Measurements from ENCODE around the gene KIAA1328. TPM values are rescaled to one million over a fixed set of nuclear protein-coding genes. Genes with fewer than 3 reads are reported as not detected.

Gene KIAA1328
- total and polyA plus RNA-seq, 2 experiments from 2014 or later: 3.8 to 11.5 TPM

DNA sequence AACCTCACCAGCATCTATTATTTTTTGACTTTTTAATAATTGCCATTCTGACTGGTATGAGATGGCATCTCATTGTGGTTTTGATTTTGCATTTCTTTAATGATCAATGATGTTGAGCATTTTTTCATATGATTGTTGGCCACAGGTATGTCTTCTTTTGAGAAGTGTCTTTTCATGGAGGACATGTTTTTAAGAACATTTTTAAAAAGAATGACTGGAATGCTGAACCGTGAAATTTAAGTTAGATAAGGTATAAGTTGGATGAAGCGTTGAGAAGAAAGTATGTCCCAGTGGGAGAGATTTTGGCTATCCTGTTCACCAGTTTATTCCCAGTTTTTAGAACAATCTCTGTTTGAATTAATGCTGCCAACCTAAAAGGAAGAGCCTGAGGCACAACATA lies 370.8 kb downstream of the KIAA1328 start:
- H3K27ac ChIP-seq: no peak overlapping the region
- H3K27me3 ChIP-seq: no peaks in the 10 kb centered on the region
- no peaks in the 10 kb centered on the region for H3K9me3 ChIP-seq (ENCODE audit: low read depth)
- H3K4me1 ChIP-seq (ENCODE audit: low read depth): peaks cover 13% of the 10 kb centered on the region
- H3K36me3 ChIP-seq: no peaks in the 10 kb centered on the region
- DNase-seq (ENCODE audit: low read depth in 1 of 2, low spot score in 1 of 2): no peak
- TF ChIP-seq, protein P1, sequence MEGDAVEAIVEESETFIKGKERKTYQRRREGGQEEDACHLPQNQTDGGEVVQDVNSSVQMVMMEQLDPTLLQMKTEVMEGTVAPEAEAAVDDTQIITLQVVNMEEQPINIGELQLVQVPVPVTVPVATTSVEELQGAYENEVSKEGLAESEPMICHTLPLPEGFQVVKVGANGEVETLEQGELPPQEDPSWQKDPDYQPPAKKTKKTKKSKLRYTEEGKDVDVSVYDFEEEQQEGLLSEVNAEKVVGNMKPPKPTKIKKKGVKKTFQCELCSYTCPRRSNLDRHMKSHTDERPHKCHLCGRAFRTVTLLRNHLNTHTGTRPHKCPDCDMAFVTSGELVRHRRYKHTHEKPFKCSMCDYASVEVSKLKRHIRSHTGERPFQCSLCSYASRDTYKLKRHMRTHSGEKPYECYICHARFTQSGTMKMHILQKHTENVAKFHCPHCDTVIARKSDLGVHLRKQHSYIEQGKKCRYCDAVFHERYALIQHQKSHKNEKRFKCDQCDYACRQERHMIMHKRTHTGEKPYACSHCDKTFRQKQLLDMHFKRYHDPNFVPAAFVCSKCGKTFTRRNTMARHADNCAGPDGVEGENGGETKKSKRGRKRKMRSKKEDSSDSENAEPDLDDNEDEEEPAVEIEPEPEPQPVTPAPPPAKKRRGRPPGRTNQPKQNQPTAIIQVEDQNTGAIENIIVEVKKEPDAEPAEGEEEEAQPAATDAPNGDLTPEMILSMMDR (IDR thresholded peaks at IDR 0.05; ENCODE audit: low read depth, low read length): no peak
- H3K4me3 ChIP-seq: no peak overlapping the region

DNA sequence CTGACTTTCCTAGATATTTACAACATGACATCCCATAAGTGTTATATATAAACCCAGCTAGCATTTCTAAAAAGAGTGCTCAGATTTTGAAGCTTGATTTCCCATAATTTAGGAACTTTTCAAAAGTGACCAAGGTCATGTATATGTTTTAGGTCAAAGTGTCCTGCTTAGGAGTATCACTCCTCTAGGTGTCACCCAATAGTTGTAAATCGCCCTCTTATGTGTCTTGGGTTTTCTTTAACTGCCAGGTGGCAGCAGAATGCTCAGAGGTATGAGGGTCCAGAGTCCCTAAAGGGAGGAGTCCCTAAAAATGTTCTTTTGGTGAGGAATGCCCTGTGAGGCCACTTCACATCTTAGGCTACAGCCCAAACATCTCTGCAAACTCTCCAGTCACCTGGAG lies 378.4 kb downstream of the KIAA1328 start:
- no peak overlapping the region for H3K4me3 ChIP-seq
- H3K27me3 ChIP-seq: no peaks in the 10 kb centered on the region
- H3K36me3 ChIP-seq: no peaks in the 10 kb centered on the region
- TF ChIP-seq, protein P1 (IDR thresholded peaks at IDR 0.05; ENCODE audit: low read depth, low read length): no peak
- peaks cover 7% of the 10 kb centered on the region for H3K4me1 ChIP-seq (ENCODE audit: low read depth)
- H3K27ac ChIP-seq: no peak overlapping the region
- no peaks in the 10 kb centered on the region for H3K9me3 ChIP-seq (ENCODE audit: low read depth)
- no peak for DNase-seq (ENCODE audit: low read depth in 1 of 2, low spot score in 1 of 2)

DNA sequence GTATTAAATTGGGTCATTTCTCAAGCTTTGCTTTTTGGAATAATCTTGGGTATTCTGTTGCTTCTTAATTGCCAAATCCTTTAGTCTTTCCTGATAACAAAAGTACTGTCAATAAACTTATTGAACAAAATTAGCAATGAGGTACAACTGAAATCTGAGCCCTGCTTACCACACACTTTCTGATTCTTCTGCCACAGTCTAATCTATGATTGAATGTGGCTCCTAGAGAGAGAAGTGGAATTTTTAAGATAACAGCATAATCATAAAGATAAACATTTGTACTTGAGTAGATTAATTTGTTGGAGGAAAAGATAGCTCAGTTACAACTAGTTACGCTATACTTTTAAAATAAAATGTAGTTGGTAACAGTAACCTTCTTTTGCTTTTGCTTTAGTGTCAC lies 381.9 kb downstream of the KIAA1328 start:
- no peaks in the 10 kb centered on the region for H3K36me3 ChIP-seq
- H3K9me3 ChIP-seq (ENCODE audit: low read depth): no peaks in the 10 kb centered on the region
- no peak overlapping the region for H3K27ac ChIP-seq
- no peak overlapping the region for H3K4me3 ChIP-seq
- no peaks in the 10 kb centered on the region for H3K27me3 ChIP-seq
- DNase-seq (ENCODE audit: low read depth in 1 of 2, low spot score in 1 of 2): no peak
- H3K4me1 ChIP-seq (ENCODE audit: low read depth): peaks cover 7% of the 10 kb centered on the region
- TF ChIP-seq, protein P1 (IDR thresholded peaks at IDR 0.05; ENCODE audit: low read depth, low read length): no peak

DNA sequence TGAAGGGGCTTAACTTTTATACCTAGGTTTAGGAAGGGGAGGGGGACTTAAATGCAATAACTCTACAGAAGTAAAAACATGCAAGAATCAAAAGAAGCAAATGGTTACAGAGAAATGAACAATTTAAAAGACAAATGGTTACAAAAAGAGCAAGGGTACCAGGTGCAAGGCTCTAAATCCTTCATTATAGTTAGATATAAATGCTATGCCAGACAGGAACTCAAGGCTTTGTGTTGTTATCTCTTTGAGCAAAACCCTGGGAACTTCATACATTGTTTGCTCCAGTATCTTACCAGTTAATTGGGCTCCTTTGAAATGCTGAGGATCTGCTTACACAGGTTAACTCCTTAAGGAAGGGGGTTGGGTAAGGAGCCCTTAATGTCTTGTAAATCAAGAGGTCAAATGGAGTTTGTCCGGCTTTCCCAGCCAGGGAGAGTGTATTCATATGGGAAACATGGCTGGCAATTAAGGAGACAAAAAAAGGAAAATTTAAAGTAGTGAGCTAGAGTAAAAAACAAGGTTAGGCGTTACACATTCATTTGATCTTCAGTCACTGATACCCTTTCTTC lies 389.2 kb downstream of the KIAA1328 start:
- DNase-seq (ENCODE audit: low read depth in 1 of 2, low spot score in 1 of 2): no peak

DNA sequence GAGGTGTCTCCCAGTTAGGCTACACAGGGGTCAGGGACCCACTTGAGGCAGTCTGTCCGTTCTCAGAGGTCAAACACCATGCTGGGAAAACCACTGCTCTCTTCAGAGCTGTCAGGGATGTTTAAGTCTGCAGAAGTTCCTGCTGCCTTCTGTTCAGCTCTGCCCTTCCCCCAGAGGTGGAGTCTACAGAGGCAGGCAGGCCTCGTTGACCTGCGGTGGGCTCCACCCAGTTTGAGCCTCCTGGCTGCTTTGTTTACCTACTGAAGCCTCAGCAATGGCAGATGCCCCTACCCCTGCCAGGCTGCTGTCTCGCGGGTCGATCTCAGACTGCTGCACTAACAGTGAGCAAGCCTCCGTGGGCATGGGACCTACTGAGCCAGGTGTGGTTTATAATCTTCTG lies 390.3 kb downstream of the KIAA1328 start:
- H3K27ac ChIP-seq: no peak overlapping the region
- H3K27me3 ChIP-seq: no peaks in the 10 kb centered on the region
- H3K4me1 ChIP-seq (ENCODE audit: low read depth): no peaks in the 10 kb centered on the region
- H3K9me3 ChIP-seq (ENCODE audit: low read depth): no peaks in the 10 kb centered on the region
- no peak for DNase-seq (ENCODE audit: low read depth in 1 of 2, low spot score in 1 of 2)
- TF ChIP-seq, protein P1 (IDR thresholded peaks at IDR 0.05; ENCODE audit: low read depth, low read length): no peak
- H3K4me3 ChIP-seq: no peak overlapping the region
- no peaks in the 10 kb centered on the region for H3K36me3 ChIP-seq

More for the DNA sequence above, 389.2 kb downstream of the KIAA1328 start:
- no peak overlapping the region for H3K4me3 ChIP-seq
- H3K27ac ChIP-seq: no peak overlapping the region
- no peaks in the 10 kb centered on the region for H3K36me3 ChIP-seq
- no peaks in the 10 kb centered on the region for H3K4me1 ChIP-seq (ENCODE audit: low read depth)
- no peaks in the 10 kb centered on the region for H3K27me3 ChIP-seq
- H3K9me3 ChIP-seq (ENCODE audit: low read depth): no peaks in the 10 kb centered on the region
- TF ChIP-seq, protein P1 (IDR thresholded peaks at IDR 0.05; ENCODE audit: low read depth, low read length): no peak
